Kidney (tissue), 14 donors: Measurements from ENCODE around the gene CWC25. TPM values are rescaled to one million over a fixed set of nuclear protein-coding genes. Genes with fewer than 3 reads are reported as not detected.

Experiments used
- DNase-seq, 5 donors: peaks; one replicate each; pipeline ENCODE4 v3.0.0-alpha.2; 2013 to 2020
- FAIRE-seq: peaks from 2 replicates; lab custom pipeline; 2012; peaks lifted over from hg19 to GRCh38; lab: Jason Lieb, UNC
- H3K27ac ChIP-seq, 2 donors: one replicate each; pipeline ENCODE4 v1.7.0; 2013; ENCODE audit warnings: low read depth in 2 of 2, low read length in 2 of 2, inconsistent platforms in 1 of 2
- H3K27me3 ChIP-seq: one replicate; pipeline ENCODE4 v1.7.1; 2013; ENCODE audit warnings: low read length, inconsistent platforms; ENCODE audit not compliant: control insufficient read depth, insufficient read depth
- H3K36me3 ChIP-seq, 3 donors: one replicate each; pipeline versions ENCODE4 v1.7.0 to v1.7.1; 2013; ENCODE audit warnings: low read length in 3 of 3, control low read depth in 1 of 3, inconsistent platforms in 1 of 3; ENCODE audit not compliant: insufficient read depth in 3 of 3, control insufficient read depth in 2 of 3
- H3K4me1 ChIP-seq, 3 donors: one replicate each; pipeline versions ENCODE4 v1.7.0 to v1.7.1; 2013; ENCODE audit warnings: low read length in 3 of 3, inconsistent platforms in 1 of 3, low read depth in 1 of 3; ENCODE audit not compliant: control insufficient read depth in 2 of 3, insufficient read depth in 2 of 3
- H3K4me3 ChIP-seq, 3 donors: one replicate each; pipeline versions ENCODE4 v1.7.0 to v1.8.1; 2013; ENCODE audit warnings: low read length in 3 of 3, control low read depth in 1 of 3, inconsistent platforms in 1 of 3
- H3K9ac ChIP-seq, 3 donors: one replicate each; pipeline versions ENCODE4 v1.7.0 to v1.7.1; 2013; ENCODE audit warnings: low read length in 3 of 3, control low read depth in 1 of 3, inconsistent platforms in 1 of 3
- H3K9me3 ChIP-seq, 3 donors: one replicate each; pipeline versions ENCODE4 v1.7.0 to v1.7.1; 2013; ENCODE audit warnings: low read length in 3 of 3, control low read depth in 1 of 3, inconsistent platforms in 1 of 3; ENCODE audit not compliant: control insufficient read depth in 2 of 3, insufficient read depth in 1 of 3
- CTCF ChIP-seq: IDR thresholded peaks from 3 replicates; pipeline ENCODE4 v1.5.1; 2012; ENCODE audit warnings: mild to moderate bottlenecking, moderate library complexity, borderline replicate concordance; ENCODE audit not compliant: insufficient read depth; ENCODE audit errors: extremely low read depth
- intact Hi-C: fragments of 100-400 bp; cut with DNase I; formaldehyde crosslinking; loops from one replicate; pipeline ENCODE4 v1.11.1; 2022
- polyA plus RNA-seq: library from polyadenylated mRNA; stranded (reverse); fragments of 350-450 nt; fragmentation: Illumina TruSeq; extraction: RNeasy Lipid Tissue Mini Kit (QIAGEN cat#74804); gene quantifications from one replicate; pipeline ENCODE4 v1.2.3, GENCODE V29; 2014; ENCODE audit warnings: low read depth, low replicate concordance; ENCODE audit not compliant: insufficient read depth
- total RNA-seq: library from RNA; stranded (reverse); fragmentation: NEBNext Ultra II Directional; extraction: Animal tissue kit (Norgen Biotek cat#: 25700); gene quantifications from one replicate; pipeline ENCODE4 v1.2.1, GENCODE V29; 2021
- donor health status: control.
- donor health status: control.
- donor health status: control.
- donor health status: control.
- donor health status: control.
- donor health status: DM: yes; HTN: yes; CAD: no.
- donor health status: Normal renal cell carcinoma (clear cell type).

Gene CWC25
- total and polyA plus RNA-seq, 2 donors from 2014 or later: 12.9 to 25.7 TPM

- intact Hi-C loops: no loop called here
- no peak overlapping the region for H3K4me3 ChIP-seq
- H3K9me3 ChIP-seq: no peaks in the 10 kb centered on the region
- FAIRE-seq: no peak
- peaks cover 19 to 84% (median 63%) of the 10 kb centered on the region in 3 donors for H3K36me3 ChIP-seq
- no peak for DNase-seq
- no peak overlapping the region for H3K27ac ChIP-seq
- H3K9ac ChIP-seq: no peak overlapping the region
- TF ChIP-seq CTCF: no peak
- no peaks in the 10 kb centered on the region for H3K4me1 ChIP-seq
- H3K27me3 ChIP-seq: no peaks in the 10 kb centered on the region
Measured at GRCh38 chr17:38777641-38778250, 47.4 kb downstream of the CWC25 start.

GRCh38 chr17:38773258-38773657 lies 51.9 kb downstream of the CWC25 start:
- H3K36me3 ChIP-seq: peaks cover 10 to 76% (median 55%) of the 10 kb centered on the region in 3 donors
- no peak for TF ChIP-seq CTCF
- H3K4me3 ChIP-seq: no peak overlapping the region
- no peaks in the 10 kb centered on the region for H3K27me3 ChIP-seq
- DNase-seq (no peak), FAIRE-seq (no peak)
- H3K9me3 ChIP-seq: no peaks in the 10 kb centered on the region
- H3K4me1 ChIP-seq: no peaks in the 10 kb centered on the region
- intact Hi-C loops: no loop called here
- H3K9ac ChIP-seq: no peak overlapping the region
- no peak overlapping the region for H3K27ac ChIP-seq

- H3K4me3 ChIP-seq: no peak overlapping the region
- intact Hi-C loops: no loop called here
- H3K27ac ChIP-seq: no peak overlapping the region
- H3K9ac ChIP-seq: no peak overlapping the region
- H3K27me3 ChIP-seq: no peaks in the 10 kb centered on the region
- DNase-seq: no peak
- TF ChIP-seq CTCF: no peak
- H3K9me3 ChIP-seq: no peaks in the 10 kb centered on the region
- no peaks in the 10 kb centered on the region for H3K4me1 ChIP-seq
- H3K36me3 ChIP-seq: peaks cover 5 to 74% (median 46%) of the 10 kb centered on the region in 3 donors
- no peak for FAIRE-seq
Measured at GRCh38 chr17:38768417-38768816, 56.7 kb downstream of the CWC25 start.

- H3K4me3 ChIP-seq: no peak overlapping the region
- H3K9ac ChIP-seq: no peak overlapping the region
- intact Hi-C loops: no loop called here
- H3K27me3 ChIP-seq: no peaks in the 10 kb centered on the region
- FAIRE-seq (no peak), DNase-seq (no peak)
- H3K27ac ChIP-seq: no peak overlapping the region
- no peaks in the 10 kb centered on the region for H3K4me1 ChIP-seq
- H3K36me3 ChIP-seq: peaks cover 8 to 71% (median 43%) of the 10 kb centered on the region in 3 donors
- no peaks in the 10 kb centered on the region for H3K9me3 ChIP-seq
- no peak for TF ChIP-seq CTCF
Measured at GRCh38 chr17:38766341-38766740, 58.8 kb downstream of the CWC25 start.
